NCI-H82 (cell line): Measurements from ENCODE around the gene GET4.
A peak's percentile ranks its signal among the peaks of the same experiment; 100 is the strongest.

ENCODE experiments used
- DNase-seq: peaks from one replicate; lab custom pipeline; 2025; lab: John Stamatoyannopoulos, UW

The GET4 gene, protein sequence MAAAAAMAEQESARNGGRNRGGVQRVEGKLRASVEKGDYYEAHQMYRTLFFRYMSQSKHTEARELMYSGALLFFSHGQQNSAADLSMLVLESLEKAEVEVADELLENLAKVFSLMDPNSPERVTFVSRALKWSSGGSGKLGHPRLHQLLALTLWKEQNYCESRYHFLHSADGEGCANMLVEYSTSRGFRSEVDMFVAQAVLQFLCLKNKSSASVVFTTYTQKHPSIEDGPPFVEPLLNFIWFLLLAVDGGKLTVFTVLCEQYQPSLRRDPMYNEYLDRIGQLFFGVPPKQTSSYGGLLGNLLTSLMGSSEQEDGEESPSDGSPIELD

GRCh38 chr7:876077-876971 is at the start of gene GET4:
TSS of gene GET4 (plus strand) at chr7:876554. CDS start at chr7:876646, 92 bp downstream.
- peak; percentile 96 for DNase-seq

DNA sequence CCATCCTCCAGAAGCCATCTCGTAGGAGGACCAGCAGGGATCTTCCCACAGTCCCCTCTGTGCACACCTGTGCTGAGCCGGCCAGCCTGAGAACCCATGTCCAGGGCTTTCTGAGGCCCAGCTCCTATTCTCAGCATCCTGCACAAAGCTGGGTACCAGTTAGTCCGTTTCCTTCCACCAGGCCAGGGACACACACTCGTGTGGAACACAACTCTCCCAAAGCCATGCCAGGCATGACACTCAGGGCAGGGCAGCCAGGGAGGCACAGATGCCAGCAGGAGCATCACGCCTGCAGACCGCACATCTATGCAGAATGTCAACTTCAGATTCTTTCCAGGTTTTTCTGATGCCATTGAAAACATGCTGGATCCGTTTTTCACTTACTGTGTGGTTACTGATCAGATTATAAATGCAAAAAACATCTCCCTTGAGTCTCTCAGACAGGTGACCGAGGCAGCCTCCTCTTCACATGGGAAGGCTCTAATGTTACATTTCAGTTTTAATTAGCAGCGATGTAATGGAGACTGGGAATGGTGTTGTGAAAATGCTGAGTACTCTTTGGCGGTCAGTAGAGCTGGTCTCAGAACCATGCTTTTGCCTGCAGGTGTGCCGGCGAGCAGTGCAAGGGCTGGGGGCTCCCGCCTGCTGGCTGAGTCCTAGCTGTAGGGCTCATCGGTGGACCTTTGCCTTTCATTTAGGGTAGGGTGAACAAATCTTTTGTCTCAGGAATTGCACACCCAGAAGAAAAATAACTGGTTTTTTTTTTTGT is 47.4 kb upstream of the GET4 start:
- no peak for DNase-seq

DNA sequence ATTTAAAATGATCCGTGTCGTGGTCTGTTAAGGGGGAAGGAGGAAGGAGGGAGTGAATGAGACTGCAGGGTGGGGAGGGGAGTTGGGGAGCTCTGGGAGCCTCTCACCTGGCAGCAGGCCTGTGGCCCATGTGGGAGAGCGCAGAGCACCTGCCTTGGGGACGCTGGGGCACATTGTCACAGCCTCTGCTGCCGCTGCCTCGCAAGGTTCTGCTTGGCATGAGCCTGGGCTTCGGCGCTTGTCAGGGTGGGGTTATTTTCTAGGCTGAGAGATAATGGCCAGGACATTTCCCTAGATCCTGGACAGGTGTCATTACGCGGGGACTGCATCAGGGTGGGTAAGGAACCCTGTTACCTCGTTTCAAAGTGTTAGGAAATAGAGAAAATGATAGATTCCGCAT is 46.3 kb upstream of the GET4 start:
- DNase-seq = no peak

DNA sequence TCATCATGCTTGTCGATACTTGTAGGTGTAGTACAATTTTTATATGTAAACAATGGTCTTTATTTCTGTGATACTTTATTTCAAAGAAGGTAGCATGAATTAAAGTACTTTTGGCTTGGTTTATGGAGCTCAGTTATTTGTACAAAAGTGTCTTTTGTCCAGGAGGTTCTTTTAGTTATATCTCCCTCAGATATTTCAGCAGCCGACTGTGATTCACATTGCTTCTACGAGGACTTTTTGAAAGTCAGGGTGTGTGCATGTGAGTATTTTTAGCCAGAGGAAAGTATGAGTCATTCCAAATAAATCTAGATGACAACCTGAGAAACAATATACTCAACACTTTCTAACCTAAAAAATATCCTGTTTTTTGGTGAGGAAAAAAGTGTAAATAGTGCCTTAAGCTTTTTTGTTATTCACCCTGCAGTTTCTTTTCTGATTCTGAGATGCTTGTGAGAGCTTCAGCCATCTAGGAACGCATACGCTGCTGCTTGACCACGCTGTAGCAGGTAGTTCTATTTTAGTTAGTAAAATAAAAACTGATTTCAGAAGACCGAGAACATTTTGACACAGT is 44.7 kb upstream of the GET4 start:
- no peak for DNase-seq

DNA sequence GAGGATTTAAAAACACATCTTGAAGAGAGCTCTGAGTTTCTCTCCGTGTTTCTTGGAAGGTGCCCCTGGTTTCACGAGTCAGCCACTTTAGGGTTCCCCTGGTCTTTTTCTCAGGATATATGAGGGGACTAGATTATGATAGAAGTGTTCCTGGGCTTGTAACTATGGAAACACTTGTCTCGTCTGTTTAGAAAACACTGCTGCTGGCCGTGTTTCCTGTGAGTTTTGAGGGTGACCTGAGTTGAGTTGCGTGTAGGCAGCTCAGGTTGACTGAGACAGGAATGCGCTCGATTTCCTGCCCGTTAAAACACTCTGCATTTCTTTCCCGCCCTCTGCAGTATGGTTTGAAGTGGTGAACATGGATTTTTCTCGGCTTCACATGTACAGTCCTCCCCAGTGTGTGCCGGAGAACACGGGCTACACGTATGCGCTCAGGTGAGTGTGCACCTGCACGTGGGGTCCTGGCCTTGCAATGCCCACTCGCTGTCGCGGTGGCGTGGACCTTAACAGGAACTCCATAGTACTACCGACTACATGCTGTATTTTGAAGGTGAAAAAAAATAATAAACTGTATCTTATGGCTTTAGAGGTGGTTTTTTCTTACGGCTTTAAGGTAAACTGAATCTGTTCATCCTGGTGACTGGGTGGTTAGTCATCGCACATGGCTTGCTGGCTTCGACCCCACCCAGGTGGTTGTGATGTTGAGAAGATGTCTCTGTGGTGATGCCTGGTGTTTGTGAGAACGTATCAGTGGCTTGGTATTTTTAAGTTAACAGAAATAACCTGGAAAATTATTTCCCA is 44.0 kb upstream of the GET4 start, which contains the start of gene SUN1:
TSS of gene SUN1 (plus strand) at position 310 of the 801 bp plus-strand sequence. CDS start at position 359, 49 bp downstream.
- no peak for DNase-seq

DNA sequence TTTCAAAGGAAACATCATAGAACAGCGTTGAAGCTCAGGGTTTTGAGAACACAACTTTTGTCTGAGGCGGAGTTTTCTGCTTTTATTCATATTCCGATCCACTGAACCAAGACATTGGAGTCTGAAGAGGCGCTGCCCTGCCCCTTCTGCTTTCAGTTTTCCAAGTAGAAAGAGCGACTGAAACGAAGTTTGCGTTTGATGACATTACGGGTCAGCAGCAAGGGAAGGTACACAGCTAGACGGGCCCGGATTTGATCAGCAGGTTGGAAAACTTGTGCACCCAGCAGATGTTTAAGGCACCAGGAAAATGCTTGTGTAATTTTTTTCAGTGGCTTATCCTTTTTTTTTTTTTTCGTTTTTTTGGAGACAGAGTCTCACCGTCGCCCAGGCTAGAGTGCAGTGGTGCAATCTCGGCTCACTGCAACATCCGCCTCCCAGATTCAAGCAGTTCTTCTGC is 43.4 kb upstream of the GET4 start:
- no peak for DNase-seq

GRCh38 chr7:833601-834258 is 42.6 kb upstream of the GET4 start:
- DNase-seq = no peak

- no peak for DNase-seq
Measured at GRCh38 chr7:834277-834676, 42.1 kb upstream of the GET4 start.

GRCh38 chr7:835021-835420 is 41.3 kb upstream of the GET4 start:
- DNase-seq = no peak

GRCh38 chr7:835485-836401 is 40.6 kb upstream of the GET4 start:
- peak; percentile 64 for DNase-seq

DNA sequence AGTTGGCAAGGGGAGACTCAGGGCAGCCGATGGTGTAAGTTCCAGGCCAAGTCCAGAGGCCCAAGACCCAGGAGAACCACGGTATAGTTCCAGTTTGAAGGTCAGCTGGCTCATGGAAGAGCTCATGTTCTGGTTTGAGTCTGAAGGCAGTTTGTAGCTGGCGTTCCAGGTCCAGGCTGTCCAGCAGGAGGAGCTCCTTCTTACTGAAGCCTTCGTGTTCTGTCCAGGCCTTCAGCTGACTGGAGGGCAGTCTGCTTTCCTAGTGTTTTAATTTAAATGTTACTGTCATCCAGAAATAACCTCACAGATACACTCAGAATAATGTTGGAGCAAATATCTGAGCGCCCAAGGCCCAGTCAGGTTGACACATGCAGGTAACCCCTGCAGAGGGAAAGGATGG is 39.9 kb upstream of the GET4 start:
- DNase-seq = peak; percentile 32

DNA sequence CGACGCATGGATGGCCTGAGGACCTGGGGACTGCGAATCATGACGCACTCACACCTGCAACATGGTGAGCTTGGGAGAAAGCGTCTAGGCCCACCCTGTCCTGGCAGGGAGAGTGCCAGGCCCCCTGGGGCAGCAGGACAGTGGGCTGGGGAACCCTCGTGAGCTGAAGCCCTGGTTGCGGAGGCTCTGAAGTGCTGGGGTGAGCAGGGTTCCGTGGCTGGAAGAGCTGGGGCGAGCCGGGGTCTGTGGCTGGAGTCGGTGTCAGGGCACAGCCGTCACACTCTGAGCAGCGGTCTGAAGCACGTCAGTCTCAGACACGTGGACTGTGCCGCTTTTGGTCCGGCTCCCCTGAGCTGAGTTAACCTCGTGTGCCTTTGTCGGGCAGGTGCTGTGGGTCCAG is 39.4 kb upstream of the GET4 start:
- DNase-seq = no peak

DNA sequence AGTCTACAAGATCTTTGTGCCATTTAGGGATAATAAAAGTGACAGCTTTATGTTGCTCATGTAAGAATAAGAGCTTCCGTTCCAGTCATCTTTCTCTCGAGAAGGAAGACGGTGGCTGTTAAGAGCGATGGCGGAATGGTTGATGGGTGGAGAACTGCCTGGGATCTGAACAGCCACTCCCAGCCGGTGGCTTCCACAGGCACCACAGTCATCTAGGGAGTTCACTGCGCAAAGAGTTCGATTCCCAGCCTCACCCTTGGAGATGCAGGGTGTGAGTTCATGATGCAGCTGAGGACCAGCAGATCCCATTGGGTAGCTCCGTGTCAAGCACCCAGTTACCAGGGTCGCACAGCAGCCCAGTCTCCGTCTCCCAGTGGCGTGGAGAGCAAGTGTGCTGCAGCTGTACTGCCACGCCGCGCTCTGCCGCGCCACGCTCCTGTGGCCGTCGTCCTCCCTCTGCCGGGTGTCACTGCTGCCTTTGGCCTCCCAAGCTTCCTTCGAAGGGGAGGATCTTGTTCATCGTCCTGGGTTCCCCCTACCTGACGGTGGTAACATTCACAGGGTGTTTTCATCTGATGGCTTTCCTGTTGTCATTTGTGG is 36.3 kb upstream of the GET4 start:
- no peak for DNase-seq

DNA sequence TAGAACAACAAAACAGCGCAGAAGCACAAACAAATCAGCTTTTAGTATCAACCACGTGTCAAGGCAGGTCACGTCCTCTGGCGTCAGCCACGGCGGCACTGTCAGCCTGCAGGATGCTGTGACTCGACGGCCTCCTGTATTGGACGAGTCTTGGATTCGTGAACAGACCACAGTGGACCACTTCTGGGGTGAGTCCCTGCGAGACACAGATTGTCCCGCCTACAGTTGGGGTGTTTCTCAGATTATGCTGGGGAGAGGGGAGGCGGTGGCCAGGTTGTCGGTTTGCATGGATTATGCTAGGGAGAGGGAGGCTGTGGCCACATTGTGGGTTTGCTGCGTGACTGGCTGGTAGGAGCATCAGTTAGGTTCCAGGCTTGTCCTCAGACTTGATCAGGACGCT is 34.4 kb upstream of the GET4 start:
- DNase-seq = no peak

DNA sequence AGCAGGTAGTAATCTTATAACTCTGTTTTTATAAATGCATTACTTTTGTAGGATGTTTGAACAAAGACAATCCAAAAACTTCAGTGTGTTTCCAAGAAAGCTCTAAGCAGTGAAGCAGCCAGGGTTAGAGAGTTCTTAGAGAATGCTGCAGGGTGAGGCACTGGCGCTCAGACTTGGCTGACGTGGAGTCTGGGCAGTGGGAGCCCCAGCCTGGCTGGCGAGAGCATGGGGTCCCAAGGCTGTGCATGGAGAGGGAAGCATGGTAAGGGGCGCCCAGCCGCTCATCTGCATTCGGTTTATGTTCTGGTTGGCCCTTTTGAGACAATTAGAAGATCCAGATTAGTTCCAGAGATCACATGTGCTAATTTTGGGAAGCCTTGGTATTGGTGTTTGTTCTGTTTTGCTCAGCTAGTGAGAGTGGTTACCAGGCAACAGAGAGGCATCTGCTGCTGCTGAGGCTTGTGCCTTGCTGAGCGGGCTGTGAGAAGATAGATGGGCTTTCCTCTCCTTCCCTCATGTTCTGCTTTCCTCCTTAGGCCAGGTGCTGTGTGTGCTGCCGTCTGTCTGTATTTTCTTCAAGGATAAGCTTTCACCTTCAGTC is 33.8 kb upstream of the GET4 start:
- no peak for DNase-seq

GRCh38 chr7:843230-843629 is 33.1 kb upstream of the GET4 start:
- no peak for DNase-seq

DNA sequence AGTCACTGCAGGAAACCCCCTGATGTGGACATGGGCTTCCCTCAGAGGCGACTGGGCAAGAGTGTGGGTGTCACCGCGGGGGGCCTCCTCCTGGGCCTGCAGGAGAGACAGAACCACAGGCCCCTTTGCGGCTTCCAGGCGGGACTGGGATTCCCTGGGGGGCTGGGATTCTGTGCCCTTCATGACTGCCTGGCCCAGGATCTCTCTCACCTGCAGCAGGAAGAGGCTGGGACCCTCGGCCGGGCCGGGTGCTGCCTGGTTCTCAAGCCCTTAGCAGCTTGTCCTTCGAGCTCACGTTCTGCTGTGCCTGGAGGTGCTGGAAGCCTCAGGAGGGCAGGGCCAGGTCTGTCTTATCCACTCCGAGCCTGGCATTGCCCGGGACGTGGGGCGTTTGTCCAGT is 32.3 kb upstream of the GET4 start:
- DNase-seq = no peak

GRCh38 chr7:844514-844913 is 31.8 kb upstream of the GET4 start:
- DNase-seq = no peak

GRCh38 chr7:845091-845490 is 31.3 kb upstream of the GET4 start:
- no peak for DNase-seq
